BJ (cell line): ENCODE data around the gene LGALS1. TPM values are rescaled to one million over a fixed set of nuclear protein-coding genes. Genes with fewer than 3 reads are reported as not detected.
A peak's percentile ranks its signal among the peaks of the same experiment; 100 is the strongest.

Source experiments
- CTCF ChIA-PET: fragments of 350-600 bp; formaldehyde crosslinking; extraction: SDS; loops from one replicate; lab custom pipeline; 2021; ENCODE audit warnings: antibody characterized with exemption, inconsistent platforms; lab: Yijun Ruan, JAX
- POLR2A ChIA-PET: fragments of 300-600 bp; sonication (Branson Sonifier 250); formaldehyde crosslinking; extraction: SDS; loops from one replicate; lab custom pipeline; 2021; ENCODE audit warnings: antibody characterized with exemption; lab: Charles Lee
- DNase-seq: peaks from one replicate; pipeline ENCODE4 v3.0.0-alpha.2; 2011; ENCODE audit warnings: low read depth
- H3K27me3 ChIP-seq: 2 replicates; pipeline ENCODE4 v1.6.0; 2011; ENCODE audit warnings: low read length; ENCODE audit not compliant: control insufficient read depth, insufficient read depth
- H3K36me3 ChIP-seq: 2 replicates; pipeline ENCODE4 v1.5.1; 2011; ENCODE audit warnings: low read length; ENCODE audit not compliant: control insufficient read depth, insufficient read depth
- H3K4me3 ChIP-seq: 2 replicates; pipeline ENCODE4 v1.5.1; 2011; ENCODE audit warnings: low read depth, mild to moderate bottlenecking, control low read depth, low read length
- polyA plus RNA-seq: library from polyadenylated mRNA; depleted of rRNA; stranded (reverse); fragments of >200 nt; gene quantifications from 2 replicates; pipeline ENCODE4 v1.2.3, GENCODE V29; 2011
- TF ChIP-seq, protein P1 (sequence below): IDR thresholded peaks from 2 replicates; pipeline ENCODE4 v1.5.1; 2011; ENCODE audit warnings: low read depth, mild to moderate bottlenecking, control low read depth, inconsistent platforms, low read length, moderate library complexity; ENCODE audit not compliant: insufficient read depth

LGALS1 gene
- polyA plus RNA-seq, 1 experiment: 9,083 TPM

DNA sequence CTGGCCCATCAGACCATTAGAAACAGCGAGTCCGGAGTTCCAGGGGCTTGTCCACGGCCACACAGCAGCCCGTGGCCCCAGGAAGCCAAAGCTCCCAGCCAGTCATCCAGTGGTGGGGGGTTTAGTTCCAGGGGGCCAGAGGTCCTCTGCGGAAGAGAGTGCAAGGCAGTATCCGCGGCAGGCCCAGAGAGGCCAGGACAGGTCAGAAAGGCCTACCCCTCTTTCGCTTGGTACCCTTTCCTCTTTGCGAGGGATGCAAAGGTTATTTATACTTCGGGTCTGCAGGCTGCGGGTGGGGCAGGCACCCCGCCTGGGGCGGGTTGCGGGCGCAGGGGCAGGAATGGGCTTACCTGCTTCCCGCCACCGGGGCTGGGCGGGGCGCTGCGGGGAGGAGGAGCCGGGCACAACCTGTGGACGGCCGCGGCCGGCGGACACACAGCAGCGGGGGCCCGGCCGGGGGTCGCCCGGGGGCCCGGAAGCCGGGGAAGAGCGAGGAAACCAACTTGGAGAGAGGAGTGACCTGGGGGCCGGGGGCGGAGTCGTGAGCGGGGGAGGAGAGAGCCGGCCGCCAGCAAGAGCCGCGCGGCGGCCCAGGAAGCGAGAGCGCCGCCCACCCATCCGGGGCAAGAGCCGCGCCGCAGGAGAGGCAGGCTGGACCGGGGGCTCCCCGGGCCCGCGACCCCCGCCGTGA, 36.2 kb upstream of the LGALS1 start, which contains the start of gene SH3BP1:
TSS of gene SH3BP1 (plus strand) at position 600 of the 691 bp plus-strand sequence. CDS start 119 bp downstream, outside the sequence.
- TF ChIP-seq, protein P1, sequence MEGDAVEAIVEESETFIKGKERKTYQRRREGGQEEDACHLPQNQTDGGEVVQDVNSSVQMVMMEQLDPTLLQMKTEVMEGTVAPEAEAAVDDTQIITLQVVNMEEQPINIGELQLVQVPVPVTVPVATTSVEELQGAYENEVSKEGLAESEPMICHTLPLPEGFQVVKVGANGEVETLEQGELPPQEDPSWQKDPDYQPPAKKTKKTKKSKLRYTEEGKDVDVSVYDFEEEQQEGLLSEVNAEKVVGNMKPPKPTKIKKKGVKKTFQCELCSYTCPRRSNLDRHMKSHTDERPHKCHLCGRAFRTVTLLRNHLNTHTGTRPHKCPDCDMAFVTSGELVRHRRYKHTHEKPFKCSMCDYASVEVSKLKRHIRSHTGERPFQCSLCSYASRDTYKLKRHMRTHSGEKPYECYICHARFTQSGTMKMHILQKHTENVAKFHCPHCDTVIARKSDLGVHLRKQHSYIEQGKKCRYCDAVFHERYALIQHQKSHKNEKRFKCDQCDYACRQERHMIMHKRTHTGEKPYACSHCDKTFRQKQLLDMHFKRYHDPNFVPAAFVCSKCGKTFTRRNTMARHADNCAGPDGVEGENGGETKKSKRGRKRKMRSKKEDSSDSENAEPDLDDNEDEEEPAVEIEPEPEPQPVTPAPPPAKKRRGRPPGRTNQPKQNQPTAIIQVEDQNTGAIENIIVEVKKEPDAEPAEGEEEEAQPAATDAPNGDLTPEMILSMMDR: no peak
- no peaks in the 10 kb centered on the region for H3K27me3 ChIP-seq
- no peak for DNase-seq
- peak within 1 kb of the TSS; percentile 73 for H3K4me3 ChIP-seq
- CTCF ChIA-PET: interaction anchor here (4.6 to 12.3 kb wide), 2 partner anchors 41 to 153 kb away, joined by 32 to 265 read pairs; partner anchors contain the start of genes LGALS1 and NOL12
- POLR2A ChIA-PET: interaction anchor here (0.6 kb wide), 1 partner anchor 41 kb away, joined by 7 read pairs; no protein-coding TSS in a partner anchor
- H3K36me3 ChIP-seq: 0 out of 2 replicates have a peak, but pooled peaks cover 1% of the 10 kb centered on the region

DNA sequence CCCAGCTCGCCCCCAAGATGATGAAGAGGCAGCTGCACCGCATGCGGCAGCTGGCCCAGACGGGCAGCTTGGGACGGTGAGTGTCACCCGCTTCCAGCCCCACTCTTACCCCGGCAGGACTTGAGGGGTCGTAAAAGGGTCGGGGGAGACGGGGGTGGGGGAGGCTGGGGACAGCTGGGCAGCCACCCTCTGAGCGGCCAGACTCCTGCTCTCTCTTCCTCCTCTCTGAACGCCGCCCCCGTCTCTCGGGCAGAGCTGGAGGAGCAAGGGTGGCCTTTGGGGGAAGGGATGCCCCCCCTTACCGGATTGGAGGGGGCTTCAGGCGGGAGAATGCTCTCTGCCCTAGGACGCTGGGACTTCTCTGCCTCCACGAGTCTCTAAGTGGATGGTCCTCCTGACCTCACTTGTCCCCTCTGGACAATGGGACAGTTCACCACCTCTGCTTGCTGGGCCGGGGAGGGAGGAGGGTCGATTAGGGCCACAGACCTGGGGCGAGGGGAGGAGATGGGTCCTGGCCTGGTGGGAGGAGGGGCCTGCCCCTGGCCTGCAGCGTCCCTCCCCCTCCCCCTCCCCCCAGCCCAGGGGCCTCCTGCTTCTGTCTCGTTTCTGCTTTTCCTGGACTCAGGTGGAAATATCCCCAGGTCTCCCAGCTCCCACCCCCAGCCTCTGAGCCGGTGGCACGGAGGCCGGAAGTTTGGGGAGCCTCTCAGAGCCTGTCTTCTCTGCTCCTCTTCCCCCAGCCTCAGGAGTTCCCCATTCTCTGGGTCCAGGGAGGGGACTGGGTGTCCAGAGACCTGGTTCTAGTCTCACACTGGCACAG, 35.5 kb upstream of the LGALS1 start:
- Histone ChIP-seq H3K27me3 (no peaks in the 10 kb centered on the region), H3K4me3 (peak overlapping the region; percentile 73), H3K36me3 (peaks cover 7% of the 10 kb centered on the region)
- TF ChIP-seq, protein P1: no peak
- ChIA-PET POLR2A (interaction anchor here (0.6 kb wide), 1 partner anchor 40 kb away, joined by 7 read pairs; no protein-coding TSS in a partner anchor), CTCF (interaction anchor here (0.8 to 12.3 kb wide), 6 partner anchors 11 to 152 kb away, joined by 3 to 265 read pairs (median 26); partner anchors contain the start of genes LGALS1, NOL12 and PDXP)
- no peak for DNase-seq

DNA sequence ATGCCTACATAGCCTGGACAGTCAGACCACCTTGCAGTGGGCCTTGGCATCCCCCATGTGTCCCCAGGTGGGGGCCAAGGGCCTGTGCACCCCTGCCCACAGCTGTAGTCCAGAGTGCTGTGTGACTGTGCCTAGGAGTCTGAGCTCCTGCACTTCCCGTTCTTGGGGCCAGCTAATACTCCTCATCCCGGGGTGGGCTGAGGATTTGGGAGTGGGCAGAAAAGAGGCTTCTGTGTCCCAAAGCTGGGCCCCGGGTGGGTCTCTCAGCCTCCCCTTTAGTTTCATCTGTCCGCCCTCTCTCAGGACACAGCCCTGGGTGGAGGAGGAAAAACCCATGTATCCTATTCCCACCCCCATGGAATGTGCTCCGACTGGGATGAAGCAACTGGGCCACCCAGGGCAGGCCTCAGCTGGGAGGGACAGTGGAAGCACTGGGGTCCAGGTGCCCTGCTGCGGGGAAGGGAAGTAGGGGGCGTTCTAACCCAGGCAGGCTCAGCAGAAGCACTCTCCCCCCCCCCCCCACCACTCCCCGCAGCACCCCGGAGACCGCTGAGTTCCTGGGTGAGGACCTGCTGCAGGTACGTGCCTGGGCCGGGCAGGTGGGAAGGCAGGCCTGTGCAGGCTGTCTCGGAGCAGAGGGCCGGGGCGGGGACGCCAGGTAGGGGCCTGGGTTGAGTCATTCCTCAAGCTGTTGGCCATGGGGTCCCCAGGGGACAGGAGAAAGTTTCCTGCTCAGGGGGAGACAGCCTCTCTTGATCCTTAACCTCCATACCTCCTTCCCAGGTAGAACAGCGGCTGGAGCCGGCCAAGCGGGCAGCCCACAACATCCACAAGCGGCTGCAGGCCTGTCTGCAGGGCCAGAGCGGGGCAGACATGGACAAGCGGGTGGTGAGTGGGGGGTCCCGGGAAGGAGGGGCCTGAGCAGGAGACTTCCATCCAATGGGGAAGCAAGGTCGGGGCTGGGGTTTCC, 34.6 kb upstream of the LGALS1 start:
- peak overlapping the region; percentile 73 for H3K4me3 ChIP-seq
- peaks cover 15% of the 10 kb centered on the region for H3K36me3 ChIP-seq
- H3K27me3 ChIP-seq: no peaks in the 10 kb centered on the region
- POLR2A ChIA-PET: no interaction called here
- TF ChIP-seq, protein P1: no peak
- CTCF ChIA-PET: interaction anchor here (0.8 to 12.3 kb wide), 9 partner anchors 7 to 151 kb away, joined by 3 to 265 read pairs (median 32); partner anchors contain the start of genes LGALS1, NOL12 and PDXP
- DNase-seq: no peak

DNA sequence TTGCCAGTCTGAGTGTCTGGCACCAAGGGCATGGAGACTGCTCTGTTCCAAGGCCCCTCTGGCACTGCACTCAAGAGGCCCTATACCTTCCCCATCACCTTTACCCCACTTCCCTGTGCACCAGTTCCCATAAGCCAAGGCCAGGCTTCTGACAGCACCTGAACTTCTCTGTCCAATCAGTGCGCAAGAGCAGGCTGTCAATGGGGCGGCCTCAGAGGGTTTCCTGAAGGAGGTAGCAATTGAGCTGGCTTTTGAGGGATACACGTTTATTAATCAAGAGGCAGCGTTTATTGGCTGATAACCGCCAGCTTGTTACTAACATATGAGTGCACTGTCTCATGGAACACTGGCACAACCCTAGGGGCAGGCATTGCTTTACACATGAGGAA, 33.9 kb upstream of the LGALS1 start:
- Histone ChIP-seq H3K27me3 (no peaks in the 10 kb centered on the region), H3K4me3 (no peak overlapping the region), H3K36me3 (peaks cover 16% of the 10 kb centered on the region)
- POLR2A ChIA-PET: no interaction called here
- TF ChIP-seq, protein P1: no peak
- no peak for DNase-seq
- CTCF ChIA-PET: interaction anchor here (1.3 to 12.3 kb wide), 8 partner anchors 8 to 177 kb away, joined by 3 to 265 read pairs (median 40); partner anchors contain the start of genes LGALS1, NOL12 and PDXP
